Hematopoietic multipotent progenitor cell (in vitro differentiated cells): ENCODE data around the gene CUL1. TPM values are rescaled to one million over a fixed set of nuclear protein-coding genes. Genes with fewer than 3 reads are reported as not detected.

Experiments used
- DNase-seq, 3 donors: peaks; one replicate each; pipeline ENCODE4 v3.0.0-alpha.2; 2011 to 2015; ENCODE audit warnings: low read depth in 2 of 3, low spot score in 2 of 3
- total RNA-seq: library from RNA; depleted of rRNA; stranded (reverse); fragments of >200 nt; gene quantifications from one replicate; pipeline ENCODE4 v1.2.3, GENCODE V29; 2012

Gene CUL1
- total RNA-seq, 1 donor: 29.9 TPM

GRCh38 chr7:148799893-148800555, 101.3 kb downstream of the CUL1 start:
- DNase-seq: no peak

- no peak for DNase-seq
Measured at GRCh38 chr7:148800677-148801076, 102.0 kb downstream of the CUL1 start.

GRCh38 chr7:148802101-148802493, 103.4 kb downstream of the CUL1 start:
- DNase-seq: no peak

GRCh38 chr7:148803094-148803493, 104.4 kb downstream of the CUL1 start:
- no peak for DNase-seq

GRCh38 chr7:148804343-148805235, 105.9 kb downstream of the CUL1 start:
- no peak for DNase-seq

- no peak for DNase-seq
Measured at GRCh38 chr7:148806187-148806586, 107.5 kb downstream of the CUL1 start.

- DNase-seq: no peak
Measured at GRCh38 chr7:148807436-148807835, 108.7 kb downstream of the CUL1 start.

GRCh38 chr7:148809856-148810255, 111.2 kb downstream of the CUL1 start:
- DNase-seq: no peak

- no peak for DNase-seq
Measured at GRCh38 chr7:148811892-148812291, 113.2 kb downstream of the CUL1 start.

- DNase-seq: no peak
Measured at GRCh38 chr7:148813890-148814289, 115.2 kb downstream of the CUL1 start.

- no peak for DNase-seq
Measured at GRCh38 chr7:148814922-148815559, 116.3 kb downstream of the CUL1 start.

- DNase-seq: no peak
Measured at GRCh38 chr7:148815612-148816011, 116.9 kb downstream of the CUL1 start.

- no peak for DNase-seq
Measured at GRCh38 chr7:148819697-148820360, 121.1 kb downstream of the CUL1 start.

GRCh38 chr7:148821422-148821821, 122.7 kb downstream of the CUL1 start:
- no peak for DNase-seq

- no peak for DNase-seq
Measured at GRCh38 chr7:148824864-148825263, 126.2 kb downstream of the CUL1 start.

- DNase-seq: no peak
Measured at GRCh38 chr7:148825338-148825737, 126.6 kb downstream of the CUL1 start.

GRCh38 chr7:148828965-148829364, 130.3 kb downstream of the CUL1 start:
- no peak for DNase-seq

- DNase-seq: no peak
Measured at GRCh38 chr7:148830897-148831692, 132.4 kb downstream of the CUL1 start.

- DNase-seq: no peak
Measured at GRCh38 chr7:148831782-148832181, 133.1 kb downstream of the CUL1 start.

- DNase-seq: no peak
Measured at GRCh38 chr7:148834605-148835004, 135.9 kb downstream of the CUL1 start.
